GM10847 (cell line): Measurements from ENCODE around the gene PTPRE.
A peak's percentile ranks its signal among the peaks of the same experiment; 100 is the strongest.

Experiments
- POLR2A ChIP-seq: IDR thresholded peaks from 2 replicates; pipeline ENCODE4 v1.6.1; 2011; ENCODE audit not compliant: insufficient read length; ENCODE audit errors: extremely low read depth

The PTPRE gene

GRCh38 chr10:128122931-128123330, 216.0 kb downstream of the PTPRE start:
- no peak for TF ChIP-seq POLR2A

GRCh38 chr10:128123846-128124245, 216.9 kb downstream of the PTPRE start:
- no peak for TF ChIP-seq POLR2A

- TF ChIP-seq POLR2A = no peak
Measured at GRCh38 chr10:128124813-128125403, 218.0 kb downstream of the PTPRE start.

- no peak for TF ChIP-seq POLR2A
Measured at GRCh38 chr10:128125416-128125943, 218.6 kb downstream of the PTPRE start.

- TF ChIP-seq POLR2A = peak; percentile 56
Measured at GRCh38 chr10:128125944-128126764, 219.3 kb downstream of the PTPRE start, which contains the start of gene MKI67. Gene MKI67 (minus strand): TSS chr10:128126423. CDS start chr10:128125667, 756 bp downstream.

- no peak for TF ChIP-seq POLR2A
Measured at GRCh38 chr10:128128582-128128981, 221.7 kb downstream of the PTPRE start.

- TF ChIP-seq POLR2A = no peak
Measured at GRCh38 chr10:128130051-128130450, 223.1 kb downstream of the PTPRE start.
